Smooth muscle cell (in vitro differentiated cells): Measurements from ENCODE around the gene ISCU. TPM values are rescaled to one million over a fixed set of nuclear protein-coding genes. Genes with fewer than 3 reads are reported as not detected.
"Not testable (repeated sequence)": the region's sequence is repeated elsewhere in the genome, so short reads cannot be mapped to it uniquely, and the experiment has no call there.

ENCODE experiments used
- DNase-seq: peaks from one replicate; lab custom pipeline; 2025; ENCODE audit not compliant: unreplicated experiment; lab: John Stamatoyannopoulos, UW
- H2AFZ ChIP-seq: fragments of 200-600 bp; sonication (generic); 2 replicates; pipeline ENCODE4 v1.6.0; 2016; ENCODE audit warnings: antibody characterized with exemption, low read depth, mild to moderate bottlenecking
- H3F3A ChIP-seq: fragments of 200-600 bp; sonication (generic); 2 replicates; pipeline ENCODE4 v1.6.0; 2017; ENCODE audit warnings: antibody characterized with exemption, low read depth
- H3K27ac ChIP-seq: fragments of 200-600 bp; sonication (generic); 2 replicates; pipeline ENCODE4 v1.5.1; 2016; ENCODE audit warnings: low read depth, mild to moderate bottlenecking
- H3K27me3 ChIP-seq: fragments of 200-600 bp; sonication (generic); 2 replicates; pipeline ENCODE4 v1.6.1; 2016; ENCODE audit warnings: low read depth, mild to moderate bottlenecking
- H3K36me3 ChIP-seq: fragments of 200-600 bp; sonication (generic); 2 replicates; pipeline ENCODE4 v1.5.1; 2016; ENCODE audit warnings: low read depth
- H3K4me1 ChIP-seq: fragments of 200-600 bp; sonication (generic); 2 replicates; pipeline ENCODE4 v1.5.1; 2016; ENCODE audit warnings: low read depth
- H3K4me2 ChIP-seq: fragments of 200-600 bp; sonication (generic); 2 replicates; pipeline ENCODE4 v1.6.0; 2016; ENCODE audit warnings: mild to moderate bottlenecking
- H3K4me3 ChIP-seq: fragments of 200-600 bp; sonication (generic); 2 replicates; pipeline ENCODE4 v1.5.1; 2016; ENCODE audit warnings: mild to moderate bottlenecking
- H3K79me2 ChIP-seq: fragments of 200-600 bp; sonication (generic); 2 replicates; pipeline ENCODE4 v1.6.0; 2016; ENCODE audit warnings: low read depth, mild to moderate bottlenecking
- H3K9ac ChIP-seq: fragments of 200-600 bp; sonication (generic); 2 replicates; pipeline ENCODE4 v1.6.0; 2016; ENCODE audit warnings: low read depth
- H3K9me3 ChIP-seq: fragments of 200-600 bp; sonication (generic); replicated peaks from 2 replicates; pipeline ENCODE4 v1.5.1; 2016; ENCODE audit warnings: low read depth
- H4K20me1 ChIP-seq: fragments of 200-600 bp; sonication (generic); 2 replicates; pipeline ENCODE4 v1.6.0; 2016; ENCODE audit warnings: low read depth
- WGBS: methylation state at CpG from one replicate; pipeline ENCODE4 v1.1.7; 2016; ENCODE audit warnings: low lambda C conversion rate; 5-methylcytosine and 5-hydroxymethylcytosine counted together
- polyA plus RNA-seq: library from polyadenylated mRNA; unstranded; fragments of >200 nt; fragmentation: Nextera tagmentation; extraction: Ambion mirVana; gene quantifications from 2 replicates; pipeline ENCODE4 v1.2.1, GENCODE V29; 2016
- total RNA-seq: library from RNA; depleted of rRNA; stranded (reverse); fragments of >200 nt; gene quantifications from 2 replicates; pipeline ENCODE4 v1.2.3, GENCODE V29; 2014
- TF ChIP-seq, protein P1 (sequence below): fragments of 200-600 bp; sonication (generic); IDR thresholded peaks from 2 replicates; pipeline ENCODE4 v1.5.1; 2017; ENCODE audit warnings: borderline replicate concordance, mild to moderate bottlenecking, antibody characterized with exemption; ENCODE audit not compliant: insufficient read depth, poor library complexity, severe bottlenecking

Gene ISCU
- total and polyA plus RNA-seq, 2 experiments from 2014 or later, result 138 to 140 TPM

GRCh38 chr12:108587826-108588225, 25.4 kb downstream of the ISCU start:
- Histone ChIP-seq H3K27me3 (no peaks in the 10 kb centered on the region), H3K79me2 (no peaks in the 10 kb centered on the region), H3K4me2 (no peak overlapping the region), H3K9ac (no peak overlapping the region), H3F3A (peaks cover 13% of the 10 kb centered on the region), H3K4me3 (no peak overlapping the region), H3K9me3 (no peaks in the 10 kb centered on the region), H3K4me1 (peaks cover 29% of the 10 kb centered on the region), H3K36me3 (no peaks in the 10 kb centered on the region), H2AFZ (no peak overlapping the region), H3K27ac (no peak overlapping the region), H4K20me1 (no peaks in the 10 kb centered on the region)
- TF ChIP-seq, protein P1, sequence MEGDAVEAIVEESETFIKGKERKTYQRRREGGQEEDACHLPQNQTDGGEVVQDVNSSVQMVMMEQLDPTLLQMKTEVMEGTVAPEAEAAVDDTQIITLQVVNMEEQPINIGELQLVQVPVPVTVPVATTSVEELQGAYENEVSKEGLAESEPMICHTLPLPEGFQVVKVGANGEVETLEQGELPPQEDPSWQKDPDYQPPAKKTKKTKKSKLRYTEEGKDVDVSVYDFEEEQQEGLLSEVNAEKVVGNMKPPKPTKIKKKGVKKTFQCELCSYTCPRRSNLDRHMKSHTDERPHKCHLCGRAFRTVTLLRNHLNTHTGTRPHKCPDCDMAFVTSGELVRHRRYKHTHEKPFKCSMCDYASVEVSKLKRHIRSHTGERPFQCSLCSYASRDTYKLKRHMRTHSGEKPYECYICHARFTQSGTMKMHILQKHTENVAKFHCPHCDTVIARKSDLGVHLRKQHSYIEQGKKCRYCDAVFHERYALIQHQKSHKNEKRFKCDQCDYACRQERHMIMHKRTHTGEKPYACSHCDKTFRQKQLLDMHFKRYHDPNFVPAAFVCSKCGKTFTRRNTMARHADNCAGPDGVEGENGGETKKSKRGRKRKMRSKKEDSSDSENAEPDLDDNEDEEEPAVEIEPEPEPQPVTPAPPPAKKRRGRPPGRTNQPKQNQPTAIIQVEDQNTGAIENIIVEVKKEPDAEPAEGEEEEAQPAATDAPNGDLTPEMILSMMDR, result no peak
- 64% methylated on average over 4 of the region's 4 CpGs for WGBS
- DNase-seq, result no peak

DNA sequence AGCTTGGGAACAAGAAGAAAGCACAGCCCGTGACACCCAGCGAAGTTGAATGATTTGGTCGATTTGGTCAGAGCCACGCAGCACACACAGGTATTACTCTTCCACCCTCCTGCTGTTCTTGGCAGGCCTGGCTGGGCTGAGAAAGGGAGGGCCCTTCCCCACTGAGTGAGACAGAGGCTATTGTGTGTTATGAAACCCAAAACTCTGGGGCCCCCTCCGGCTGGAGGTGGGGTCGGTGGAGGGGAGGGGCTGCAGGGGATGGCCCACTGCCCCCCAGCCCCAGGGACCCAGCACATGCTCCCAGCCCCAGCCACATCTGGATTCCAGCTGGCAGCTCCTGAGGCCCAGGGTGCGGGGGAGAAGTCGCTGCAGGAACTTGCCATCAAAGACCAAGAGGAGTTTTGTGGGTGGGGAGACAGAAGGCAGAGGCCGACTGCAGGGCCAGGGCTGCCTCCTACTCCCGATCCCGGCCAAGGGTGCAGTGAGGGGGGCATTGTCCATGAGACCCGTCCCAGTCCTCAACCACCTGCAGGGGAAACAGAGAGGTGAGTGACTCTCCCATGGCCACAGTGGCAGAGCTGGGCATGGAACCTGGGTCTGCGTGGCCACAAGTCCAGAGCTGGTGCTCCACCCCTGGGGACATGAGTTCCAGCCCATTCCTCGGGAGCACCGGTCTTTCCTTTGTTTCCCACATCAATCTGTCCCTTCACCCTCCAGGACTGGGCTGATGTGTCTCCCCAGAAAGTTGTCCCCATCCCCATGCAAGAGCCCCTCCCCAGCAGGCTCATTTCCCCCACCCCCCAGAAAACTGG, 26.8 kb downstream of the ISCU start:
- DNase-seq, result no peak
- H3K79me2 ChIP-seq, result no peaks in the 10 kb centered on the region
- peak overlapping the region; percentile 73 for H3K4me2 ChIP-seq
- H4K20me1 ChIP-seq, result no peaks in the 10 kb centered on the region
- no peaks in the 10 kb centered on the region for H3K27me3 ChIP-seq
- peaks cover 18% of the 10 kb centered on the region for H3K4me1 ChIP-seq
- H3K4me3 ChIP-seq, result no peak overlapping the region
- peaks cover 7% of the 10 kb centered on the region for H3F3A ChIP-seq
- no peak overlapping the region for H3K9ac ChIP-seq
- H2AFZ ChIP-seq, result no peak overlapping the region
- no peaks in the 10 kb centered on the region for H3K9me3 ChIP-seq
- H3K27ac ChIP-seq, result peak overlapping the region; percentile 57
- 45% methylated on average over 15 of the region's 15 CpGs for WGBS
- no peaks in the 10 kb centered on the region for H3K36me3 ChIP-seq
- TF ChIP-seq, protein P1, result no peak

- peaks cover 17% of the 10 kb centered on the region for H3K4me1 ChIP-seq
- no peak overlapping the region for H3K9ac ChIP-seq
- H3K27me3 ChIP-seq, result no peaks in the 10 kb centered on the region
- peaks cover 5% of the 10 kb centered on the region for H3K79me2 ChIP-seq
- no peak for DNase-seq
- no peak overlapping the region for H2AFZ ChIP-seq
- H3K4me2 ChIP-seq, result peak overlapping the region; percentile 73
- no peak overlapping the region for H3K27ac ChIP-seq
- no peak overlapping the region for H3K4me3 ChIP-seq
- H3K36me3 ChIP-seq, result no peaks in the 10 kb centered on the region
- H3K9me3 ChIP-seq, result no peaks in the 10 kb centered on the region
- peaks cover 1% of the 10 kb centered on the region for H3F3A ChIP-seq
- 82% methylated on average over 7 of the region's 7 CpGs for WGBS
- H4K20me1 ChIP-seq, result no peaks in the 10 kb centered on the region
- TF ChIP-seq, protein P1, result no peak
These were observed 27.4 kb downstream of the ISCU start for GRCh38 chr12:108589840-108590229.

GRCh38 chr12:108590463-108590862, 28.1 kb downstream of the ISCU start:
- H3K9ac ChIP-seq, H3K27ac ChIP-seq, H3K27me3 ChIP-seq, H3K9me3 ChIP-seq, H3K4me2 ChIP-seq, H3K36me3 ChIP-seq, H3K4me3 ChIP-seq, DNase-seq, H3F3A ChIP-seq, H2AFZ ChIP-seq, H4K20me1 ChIP-seq: not testable (repeated sequence)
- WGBS, result 88% methylated on average over 9 of the region's 9 CpGs
- peaks cover 11% of the 10 kb centered on the region for H3K79me2 ChIP-seq
- H3K4me1 ChIP-seq, result peaks cover 17% of the 10 kb centered on the region
